Muscle of leg (tissue), 11 donors: ENCODE data around the gene RWDD2A. TPM values are rescaled to one million over a fixed set of nuclear protein-coding genes. Genes with fewer than 3 reads are reported as not detected.

Source experiments
- DNase-seq: peaks from one replicate; pipeline ENCODE4 v3.0.0; 2013
- H3K27ac ChIP-seq: one replicate; pipeline ENCODE4 v1.5.1; 2013; ENCODE audit warnings: mild to moderate bottlenecking, low read length, control low read depth
- H3K27me3 ChIP-seq: one replicate; pipeline ENCODE4 v1.6.1; 2013; ENCODE audit warnings: low read length; ENCODE audit not compliant: control insufficient read depth, insufficient read depth
- H3K36me3 ChIP-seq: one replicate; pipeline ENCODE4 v1.6.1; 2013; ENCODE audit warnings: low read length; ENCODE audit not compliant: control insufficient read depth, insufficient read depth
- H3K4me1 ChIP-seq: one replicate; pipeline ENCODE4 v1.6.1; 2013; ENCODE audit warnings: low read length; ENCODE audit not compliant: control insufficient read depth, insufficient read depth
- H3K4me3 ChIP-seq: one replicate; pipeline ENCODE4 v1.5.1; 2013; ENCODE audit warnings: low read length, control low read depth
- H3K9me3 ChIP-seq: replicated peaks from 2 replicates; pipeline ENCODE4 v1.6.1; 2013; ENCODE audit warnings: low read depth, low read length; ENCODE audit not compliant: control insufficient read depth
- WGBS: methylation state at CpG from one replicate; pipeline ENCODE4 v1.1.5; 2013; ENCODE audit warnings: missing lambda C conversion rate; ENCODE audit not compliant: insufficient coverage; 5-methylcytosine and 5-hydroxymethylcytosine counted together
- polyA plus RNA-seq, 8 donors: library from polyadenylated mRNA; unstranded; fragments of 120-200 nt; gene quantifications; one replicate each; pipeline versions ENCODE4 v1.2.1 to v1.2.3, GENCODE V29; 2013; ENCODE audit warnings: inconsistent platforms in 1 of 8, low replicate concordance in 1 of 8; ENCODE audit not compliant: insufficient read length in 8 of 8, insufficient read depth in 1 of 8
- total RNA-seq: library from RNA; stranded (reverse); fragments of 120-200 nt; gene quantifications from one replicate; pipeline ENCODE4 v1.2.4, GENCODE V29; 2013

RWDD2A gene
- total and polyA plus RNA-seq, 9 donors = 2.8 to 5.2 (median 3.6) TPM

- H3K4me3 ChIP-seq = no peak overlapping the region
- no CpG with 5 or more reads among the region's 1 CpG for WGBS
- H3K27me3 ChIP-seq = no peaks in the 10 kb centered on the region
- no peak for DNase-seq
- no peaks in the 10 kb centered on the region for H3K4me1 ChIP-seq
- H3K36me3 ChIP-seq = no peaks in the 10 kb centered on the region
- H3K27ac ChIP-seq = no peak overlapping the region
- no peaks in the 10 kb centered on the region for H3K9me3 ChIP-seq
Observed at GRCh38 chr6:83221276-83221675, 28.1 kb downstream of the RWDD2A start.

- WGBS = no CpG with 5 or more reads among the region's 3 CpGs
- Histone ChIP-seq H3K9me3 (no peaks in the 10 kb centered on the region), H3K27me3 (no peaks in the 10 kb centered on the region), H3K36me3 (no peaks in the 10 kb centered on the region), H3K4me1 (no peaks in the 10 kb centered on the region), H3K4me3 (no peak overlapping the region), H3K27ac (no peak overlapping the region)
- peak; percentile 67 for DNase-seq
Observed at GRCh38 chr6:83221889-83222479, 28.8 kb downstream of the RWDD2A start.

GRCh38 chr6:83226517-83226916 is 33.4 kb downstream of the RWDD2A start:
- Histone ChIP-seq H3K4me3 (no peak overlapping the region), H3K36me3 (no peaks in the 10 kb centered on the region), H3K4me1 (no peaks in the 10 kb centered on the region), H3K27me3 (no peaks in the 10 kb centered on the region), H3K27ac (no peak overlapping the region), H3K9me3 (no peaks in the 10 kb centered on the region)
- DNase-seq = no peak
- WGBS = no CpG with 5 or more reads among the region's 1 CpG

DNA sequence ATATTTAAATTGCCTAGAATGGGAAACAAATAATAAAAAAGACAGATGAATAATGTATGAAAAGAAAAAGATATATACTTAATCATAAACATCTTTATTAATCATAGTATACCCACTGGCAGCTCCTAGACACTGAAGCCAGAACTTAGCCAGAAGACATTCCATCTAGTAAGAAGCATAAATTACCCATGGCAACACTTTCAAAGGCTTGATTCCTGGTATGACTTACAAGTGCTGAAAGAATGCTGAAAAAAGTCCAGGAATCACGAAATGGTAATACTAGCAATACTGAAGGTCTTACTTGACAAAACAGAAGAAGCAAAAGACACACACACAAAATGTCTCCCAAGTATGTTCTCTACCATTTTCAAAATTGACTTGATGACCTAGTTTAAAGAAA is 38.0 kb downstream of the RWDD2A start:
- WGBS = no CpG with 5 or more reads among the region's 1 CpG

GRCh38 chr6:83247471-83247870 is 54.3 kb downstream of the RWDD2A start:
- H3K9me3 ChIP-seq = no peaks in the 10 kb centered on the region
- H3K4me3 ChIP-seq = no peak overlapping the region
- WGBS = no CpG with 5 or more reads among the region's 3 CpGs
- no peak overlapping the region for H3K27ac ChIP-seq
- H3K36me3 ChIP-seq = no peaks in the 10 kb centered on the region
- DNase-seq = peak; percentile 9
- H3K4me1 ChIP-seq = no peaks in the 10 kb centered on the region
- no peaks in the 10 kb centered on the region for H3K27me3 ChIP-seq

More for the DNA sequence above, 38.0 kb downstream of the RWDD2A start:
- no peaks in the 10 kb centered on the region for H3K4me1 ChIP-seq
- H3K9me3 ChIP-seq = no peaks in the 10 kb centered on the region
- H3K36me3 ChIP-seq = no peaks in the 10 kb centered on the region
- no peaks in the 10 kb centered on the region for H3K27me3 ChIP-seq
- no peak overlapping the region for H3K27ac ChIP-seq
- DNase-seq = peak; percentile 76
- H3K4me3 ChIP-seq = no peak overlapping the region

Other genes starting within 250 kb of the RWDD2A start
- gene UBE3D, start 127.5 kb upstream of the RWDD2A start, total RNA-seq = 8.4 TPM
- gene UBE3D, start 127.5 kb upstream of the RWDD2A start, polyA plus RNA-seq = 10 to 100 TPM in 1 of 8 donors, 1 to 10 TPM in 7; 5.9 to 13.5 (median 8.0) TPM
- gene DOP1A, start 125.7 kb upstream of the RWDD2A start, total RNA-seq = 26.2 TPM
- 10 to 100 TPM; 10.1 to 14.3 (median 12.3) TPM for gene DOP1A, start 125.7 kb upstream of the RWDD2A start, polyA plus RNA-seq
- 52.9 TPM for gene PGM3, start 92 bp upstream of the RWDD2A start, total RNA-seq
- gene PGM3, start 92 bp upstream of the RWDD2A start, polyA plus RNA-seq = 10 to 100 TPM; 27.7 to 43.3 (median 35.9) TPM
- gene ME1, start 237.7 kb downstream of the RWDD2A start, total RNA-seq = 1.9 TPM
- gene ME1, start 237.7 kb downstream of the RWDD2A start, polyA plus RNA-seq = 1 to 10 TPM; 1.4 to 2.5 (median 1.9) TPM